Mesenchymal stem cell (in vitro differentiated cells and primary cell): ENCODE data around the gene PEX11G.

Experiments
- DNase-seq: peaks from one replicate; pipeline ENCODE4 v3.0.0-alpha.2; 2013
- H2AFZ ChIP-seq: one replicate; pipeline ENCODE4 v1.6.1; 2013; ENCODE audit warnings: low read depth, mild to moderate bottlenecking, control low read depth, inconsistent platforms, low read length, moderate library complexity
- H2AK5ac ChIP-seq: 2 replicates; pipeline ENCODE4 v1.6.1; 2013; ENCODE audit warnings: low read length, moderate library complexity, mild to moderate bottlenecking, inconsistent platforms; ENCODE audit not compliant: severe bottlenecking
- H2BK120ac ChIP-seq: one replicate; pipeline ENCODE4 v1.6.1; 2013; ENCODE audit warnings: low read depth, mild to moderate bottlenecking, inconsistent platforms, low read length, moderate library complexity
- H2BK12ac ChIP-seq, 2 experiments: one replicate each; pipeline ENCODE4 v1.6.1; 2013; ENCODE audit warnings: inconsistent platforms in 2 of 2, low read length in 2 of 2, mild to moderate bottlenecking in 2 of 2, moderate library complexity in 2 of 2, control low read depth in 1 of 2
- H2BK15ac ChIP-seq: one replicate; pipeline ENCODE4 v1.6.1; 2013; ENCODE audit warnings: mild to moderate bottlenecking, low read depth, inconsistent platforms; ENCODE audit not compliant: poor library complexity, severe bottlenecking
- H2BK5ac ChIP-seq: 2 replicates; pipeline ENCODE4 v1.6.1; 2013; ENCODE audit warnings: low read depth, mild to moderate bottlenecking, low read length, control low read depth, inconsistent platforms; ENCODE audit not compliant: poor library complexity, severe bottlenecking
- H3K14ac ChIP-seq, 2 experiments: one replicate each; pipeline ENCODE4 v1.6.1; 2013; ENCODE audit warnings: inconsistent platforms in 2 of 2, low read length in 2 of 2, control low read depth in 1 of 2, mild to moderate bottlenecking in 1 of 2, moderate library complexity in 1 of 2
- H3K18ac ChIP-seq, 2 experiments: one replicate each; pipeline ENCODE4 v1.6.1; 2013; ENCODE audit warnings: inconsistent platforms in 2 of 2, low read length in 2 of 2, control low read depth in 1 of 2, low read depth in 1 of 2, mild to moderate bottlenecking in 1 of 2
- H3K23ac ChIP-seq, 2 experiments: one replicate each; pipeline ENCODE4 v1.6.1; 2013; ENCODE audit warnings: inconsistent platforms in 2 of 2, low read length in 2 of 2, mild to moderate bottlenecking in 2 of 2, moderate library complexity in 2 of 2, control low read depth in 1 of 2
- H3K27ac ChIP-seq: 2 replicates; pipeline ENCODE4 v1.5.1; 2013; ENCODE audit warnings: mild to moderate bottlenecking, moderate library complexity, low read length, control low read depth, inconsistent platforms; ENCODE audit not compliant: poor library complexity, severe bottlenecking
- H3K27me3 ChIP-seq, 2 experiments: 2 replicates each; pipeline versions ENCODE4 v1.6.1 to v1.7.0; 2013; ENCODE audit warnings: low read length in 2 of 2, mild to moderate bottlenecking in 2 of 2, moderate library complexity in 2 of 2, control low read depth in 1 of 2, inconsistent platforms in 1 of 2; ENCODE audit not compliant: control insufficient read depth in 1 of 2, insufficient read depth in 1 of 2
- H3K36me3 ChIP-seq, 2 experiments: 2 replicates each; pipeline versions ENCODE4 v1.6.1 to v1.7.0; 2013; ENCODE audit warnings: low read length in 2 of 2, control low read depth in 1 of 2, inconsistent platforms in 1 of 2, low read depth in 1 of 2, mild to moderate bottlenecking in 1 of 2; ENCODE audit not compliant: insufficient read depth in 2 of 2, control insufficient read depth in 1 of 2
- H3K4ac ChIP-seq, 2 experiments: one replicate each; pipeline ENCODE4 v1.6.1; 2013; ENCODE audit warnings: inconsistent platforms in 2 of 2, low read length in 2 of 2, mild to moderate bottlenecking in 2 of 2, moderate library complexity in 2 of 2, control low read depth in 1 of 2, low read depth in 1 of 2
- H3K4me1 ChIP-seq: 2 replicates; pipeline ENCODE4 v1.6.1; 2013; ENCODE audit warnings: low read depth, low read length, control low read depth; ENCODE audit not compliant: control insufficient read depth, insufficient read depth
- H3K4me2 ChIP-seq: 2 replicates; pipeline ENCODE4 v1.6.1; 2013; ENCODE audit warnings: low read length, mild to moderate bottlenecking, inconsistent platforms; ENCODE audit not compliant: poor library complexity, severe bottlenecking
- H3K4me3 ChIP-seq, 2 experiments: 2 replicates each; pipeline versions ENCODE4 v1.5.1 to v1.7.0; 2013; ENCODE audit warnings: low read length in 2 of 2, mild to moderate bottlenecking in 2 of 2, control low read depth in 1 of 2, low read depth in 1 of 2; ENCODE audit not compliant: insufficient read depth in 1 of 2
- H3K79me1 ChIP-seq: replicated peaks from 2 replicates; pipeline ENCODE4 v1.6.1; 2013; ENCODE audit warnings: mild to moderate bottlenecking, control low read depth, low read length, inconsistent platforms; ENCODE audit not compliant: poor library complexity, severe bottlenecking
- H3K9ac ChIP-seq: 2 replicates; pipeline ENCODE4 v1.7.0; 2013; ENCODE audit warnings: mild to moderate bottlenecking, low read length, moderate library complexity
- H3K9me3 ChIP-seq: 2 replicates; pipeline ENCODE4 v1.7.0; 2013; ENCODE audit warnings: mild to moderate bottlenecking, low read length; ENCODE audit not compliant: control insufficient read depth
- H4K8ac ChIP-seq: one replicate; pipeline ENCODE4 v1.6.1; 2013; ENCODE audit warnings: inconsistent platforms, mild to moderate bottlenecking, low read length, moderate library complexity
- H4K91ac ChIP-seq: one replicate; pipeline ENCODE4 v1.6.1; 2013; ENCODE audit warnings: mild to moderate bottlenecking, low read length, inconsistent platforms
- WGBS: methylation state at CpG from one replicate; pipeline ENCODE4 v1.1.7; 2013; ENCODE audit warnings: mixed read lengths; 5-methylcytosine and 5-hydroxymethylcytosine counted together

The PEX11G gene

DNA sequence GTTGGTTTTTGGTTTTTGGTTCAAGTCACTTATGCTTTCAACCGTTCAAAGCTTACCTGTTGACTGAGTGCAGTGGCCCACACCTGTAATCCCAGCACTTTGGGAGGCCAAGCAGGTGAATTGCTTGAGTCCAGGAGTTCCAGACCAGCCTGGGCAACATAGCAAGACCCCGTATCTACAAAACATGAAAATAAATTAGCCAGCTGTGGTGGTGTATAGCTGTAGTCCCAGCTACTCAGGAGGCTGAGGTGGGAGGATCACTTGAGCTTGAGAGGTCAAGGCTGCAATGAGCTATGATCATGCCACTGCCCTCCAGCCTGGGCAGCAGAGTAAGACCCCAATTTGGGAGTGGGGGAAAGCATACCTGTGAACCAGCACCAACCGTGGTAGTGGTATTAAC lies 43.7 kb downstream of the PEX11G start:
- Histone ChIP-seq H3K9ac (no peak overlapping the region), H4K91ac (no peak overlapping the region), H3K23ac (no peak overlapping the region), H4K8ac (no peak overlapping the region), H3K79me1 (peaks cover 21% of the 10 kb centered on the region), H3K4ac (no peak overlapping the region), H3K4me2 (no peak overlapping the region), H3K36me3 (peaks cover 74 to 77% of the 10 kb centered on the region in 2 experiments), H2BK12ac (no peak overlapping the region), H2BK15ac (no peak overlapping the region), H3K18ac (no peak overlapping the region), H3K4me1 (no peaks in the 10 kb centered on the region), H2BK120ac (no peak overlapping the region), H2AK5ac (no peak overlapping the region), H2AFZ (no peak overlapping the region), H3K9me3 (peaks cover 1% of the 10 kb centered on the region), H3K4me3 (no peak overlapping the region), H3K27me3 (no peaks in the 10 kb centered on the region), H3K27ac (no peak overlapping the region), H3K14ac (no peak overlapping the region), H2BK5ac (no peak overlapping the region)
- no peak for DNase-seq
- 100% methylated on average over 3 of the region's 3 CpGs for WGBS

DNA sequence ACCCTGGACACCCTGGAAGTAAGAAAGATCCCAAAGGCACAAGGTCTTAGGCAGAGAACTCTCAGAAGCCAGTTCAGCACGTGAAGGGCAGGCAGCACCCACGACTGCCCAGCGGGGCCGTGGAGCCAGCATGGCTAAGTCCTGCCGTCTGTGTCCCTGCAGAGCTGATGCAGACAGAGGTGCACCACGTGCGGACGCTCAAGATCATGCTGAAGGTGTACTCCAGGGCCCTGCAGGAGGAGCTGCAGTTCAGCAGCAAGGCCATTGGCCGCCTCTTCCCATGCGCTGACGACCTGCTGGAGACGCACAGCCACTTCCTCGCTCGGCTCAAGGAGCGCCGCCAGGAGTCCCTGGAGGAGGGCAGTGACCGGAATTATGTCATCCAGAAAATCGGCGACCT lies 44.8 kb downstream of the PEX11G start:
- H4K8ac ChIP-seq: no peak overlapping the region
- H3K9me3 ChIP-seq: no peaks in the 10 kb centered on the region
- H2BK120ac ChIP-seq: no peak overlapping the region
- no peaks in the 10 kb centered on the region for H3K27me3 ChIP-seq
- DNase-seq: no peak
- peaks cover 64 to 72% of the 10 kb centered on the region in 2 experiments for H3K36me3 ChIP-seq
- no peak overlapping the region for H3K9ac ChIP-seq
- H3K27ac ChIP-seq: no peak overlapping the region
- H3K4ac ChIP-seq: no peak overlapping the region
- no peak overlapping the region for H3K4me2 ChIP-seq
- no peak overlapping the region for H3K18ac ChIP-seq
- H3K79me1 ChIP-seq: peaks cover 24% of the 10 kb centered on the region
- no peak overlapping the region for H2BK5ac ChIP-seq
- H2AK5ac ChIP-seq: no peak overlapping the region
- no peak overlapping the region for H2AFZ ChIP-seq
- WGBS: 95% methylated on average over 19 of the region's 19 CpGs
- H3K14ac ChIP-seq: no peak overlapping the region
- H2BK12ac ChIP-seq: no peak overlapping the region
- no peak overlapping the region for H3K23ac ChIP-seq
- H4K91ac ChIP-seq: no peak overlapping the region
- H3K4me3 ChIP-seq: no peak overlapping the region
- no peak overlapping the region for H2BK15ac ChIP-seq
- H3K4me1 ChIP-seq: no peaks in the 10 kb centered on the region

DNA sequence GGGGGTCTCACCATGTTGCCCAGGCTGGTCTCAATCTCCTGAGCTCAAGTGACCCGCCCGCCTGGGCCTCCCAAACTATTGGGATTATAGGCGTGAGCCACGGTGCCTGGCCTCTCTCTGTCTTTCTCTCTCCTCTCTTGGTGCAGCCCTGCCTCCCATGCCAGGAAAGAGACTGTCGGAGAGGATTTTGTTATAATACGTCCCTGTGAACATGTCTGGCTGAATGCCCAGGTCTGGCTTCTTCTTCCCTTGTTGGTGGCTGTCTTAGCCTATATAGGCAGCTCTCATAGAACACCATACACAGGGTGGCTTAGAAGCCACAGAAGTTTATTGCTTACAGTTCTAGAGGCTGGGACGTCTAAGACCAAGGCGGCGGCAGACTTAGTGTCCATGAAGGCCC lies 46.4 kb downstream of the PEX11G start:
- Histone ChIP-seq H3K9ac (no peak overlapping the region), H2BK12ac (no peak overlapping the region), H3K23ac (no peak overlapping the region), H3K27me3 (no peaks in the 10 kb centered on the region), H3K4me3 (no peak overlapping the region), H3K9me3 (no peaks in the 10 kb centered on the region), H2AFZ (no peak overlapping the region), H3K4ac (no peak overlapping the region), H3K36me3 (peaks cover 51 to 61% of the 10 kb centered on the region in 2 experiments), H3K18ac (no peak overlapping the region), H3K27ac (no peak overlapping the region), H4K8ac (no peak overlapping the region), H2BK5ac (no peak overlapping the region), H3K4me2 (no peak overlapping the region), H3K4me1 (no peaks in the 10 kb centered on the region), H3K79me1 (peaks cover 25% of the 10 kb centered on the region), H2AK5ac (no peak overlapping the region), H2BK120ac (no peak overlapping the region), H4K91ac (no peak overlapping the region), H3K14ac (no peak overlapping the region), H2BK15ac (no peak overlapping the region)
- 96% methylated on average over 9 of the region's 9 CpGs for whole genome bisulfite sequencing
- no peak for DNase-seq

DNA sequence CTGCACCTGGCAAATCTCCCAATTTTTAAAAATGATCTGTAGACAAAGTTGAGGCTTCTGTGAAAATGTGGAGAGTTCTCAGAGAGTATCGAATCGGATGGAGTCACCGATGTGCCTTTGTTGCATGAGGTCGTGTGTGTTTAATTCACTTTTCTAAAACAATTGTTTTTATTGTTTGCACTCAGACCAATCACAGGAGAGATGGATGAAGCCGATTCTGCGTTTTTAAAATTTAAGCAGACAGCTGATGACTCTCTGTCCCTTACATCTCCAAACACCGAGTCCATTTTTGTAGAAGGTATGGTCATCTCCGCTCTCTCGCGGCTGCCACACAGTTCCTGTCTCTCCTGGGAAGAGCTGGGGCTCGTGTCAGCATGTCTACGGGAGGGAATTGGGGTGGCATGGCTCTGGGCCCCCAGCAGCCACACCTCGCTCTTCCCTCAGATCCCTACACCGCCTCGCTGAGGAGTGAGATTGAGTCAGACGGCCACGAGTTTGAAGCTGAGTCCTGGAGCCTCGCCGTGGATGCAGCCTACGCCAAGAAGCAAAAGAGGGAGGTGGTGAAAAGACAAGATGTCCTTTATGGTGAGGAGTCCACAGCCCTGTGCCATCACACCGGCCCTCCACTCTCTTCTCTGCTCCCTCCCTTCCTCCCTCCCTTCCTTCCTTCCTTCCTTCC lies 47.2 kb downstream of the PEX11G start:
- Histone ChIP-seq H2AK5ac (no peak overlapping the region), H3K4me2 (no peak overlapping the region), H2BK5ac (no peak overlapping the region), H4K8ac (no peak overlapping the region), H3K79me1 (peaks cover 29% of the 10 kb centered on the region), H3K4me3 (no peak overlapping the region), H2BK120ac (no peak overlapping the region), H3K9ac (no peak overlapping the region), H3K4me1 (no peaks in the 10 kb centered on the region), H2BK15ac (no peak overlapping the region), H3K9me3 (no peaks in the 10 kb centered on the region), H3K27ac (no peak overlapping the region), H2BK12ac (no peak overlapping the region), H3K18ac (no peak overlapping the region), H3K27me3 (no peaks in the 10 kb centered on the region), H3K14ac (no peak overlapping the region), H3K23ac (no peak overlapping the region), H3K36me3 (peaks cover 45 to 61% of the 10 kb centered on the region in 2 experiments), H2AFZ (no peak overlapping the region), H4K91ac (no peak overlapping the region), H3K4ac (no peak overlapping the region)
- DNase-seq: no peak
- WGBS: 95% methylated on average over 13 of the region's 21 CpGs
